GM18909 (cell line): ENCODE measurements around the gene MOSMO.
"Not testable (repeated sequence)": the region's sequence is repeated elsewhere in the genome, so short reads cannot be mapped to it uniquely, and the experiment has no call there.

ENCODE experiments used
- ATAC-seq: cut with Tn5 transposase; IDR thresholded peaks from one replicate; pipeline ENCODE4 v1.9.1; 2021; ENCODE audit warnings: mild to moderate bottlenecking; ENCODE audit not compliant: unreplicated experiment, poor library complexity

Gene MOSMO

GRCh38 chr16:22001591-22001990 lies 6.3 kb upstream of the MOSMO start:
- ATAC-seq: no peak

GRCh38 chr16:22002047-22002446 lies 5.9 kb upstream of the MOSMO start:
- ATAC-seq: not testable (repeated sequence)

DNA sequence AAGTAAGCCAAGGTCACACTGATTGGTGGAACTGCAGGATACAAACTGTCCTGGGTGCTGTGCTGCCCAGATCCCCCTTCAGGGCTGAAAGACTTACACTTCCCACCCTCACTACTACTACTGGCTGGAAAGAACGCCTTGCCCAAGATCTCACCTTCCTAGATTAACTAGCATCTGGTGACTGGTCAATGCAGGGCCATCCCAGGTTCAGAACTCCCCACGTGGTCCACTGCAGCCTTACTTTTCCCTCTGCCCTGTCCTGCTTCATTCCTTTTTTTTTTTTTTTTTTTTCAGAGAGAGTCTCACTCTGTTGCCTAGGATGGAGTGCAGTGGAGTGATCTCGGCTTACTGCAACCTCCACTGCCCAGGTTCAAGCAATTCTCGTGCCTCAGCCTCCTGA lies 4.7 kb upstream of the MOSMO start:
- ATAC-seq: no peak

DNA sequence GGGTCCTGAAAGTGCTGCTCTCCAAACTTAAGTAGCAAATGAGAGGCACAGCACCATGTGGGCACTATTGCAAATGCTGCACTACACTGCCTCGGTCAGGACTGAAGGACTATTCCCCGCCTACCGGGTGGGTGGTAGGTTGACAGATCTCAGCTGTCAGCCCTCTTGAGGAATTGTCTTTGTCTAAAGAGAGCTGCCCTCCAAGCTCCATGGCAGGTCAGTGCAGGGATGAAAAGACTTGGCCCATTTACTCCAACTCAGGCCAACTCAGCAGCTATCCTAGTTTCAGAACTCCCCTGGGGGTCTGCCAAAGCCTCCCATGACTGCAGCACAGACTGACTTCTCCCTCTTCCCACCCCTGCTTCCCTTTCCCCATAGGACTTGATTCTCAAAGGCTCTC lies 3.6 kb upstream of the MOSMO start:
- no peak for ATAC-seq

- ATAC-seq: no peak
Measured at GRCh38 chr16:22005746-22006145, 2.2 kb upstream of the MOSMO start.

DNA sequence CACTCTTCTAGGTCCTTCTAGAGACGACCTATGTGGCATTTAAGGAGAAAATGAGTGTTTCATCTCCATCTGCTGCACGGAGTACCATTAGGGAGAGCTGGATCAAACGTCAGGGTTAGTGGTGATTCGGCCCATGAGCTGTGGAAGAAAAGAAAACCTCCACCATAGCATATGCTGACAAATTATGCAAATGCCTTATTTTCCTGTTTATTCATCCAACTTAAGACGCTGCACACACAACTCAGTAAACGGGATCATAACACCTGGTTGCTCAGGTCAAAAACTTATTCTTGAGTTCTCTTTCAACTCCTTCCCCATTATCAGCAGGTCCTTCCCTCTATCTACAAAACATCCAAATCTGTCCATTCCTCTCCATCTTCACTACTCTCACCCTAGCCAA lies 1.3 kb upstream of the MOSMO start:
- no peak for ATAC-seq

DNA sequence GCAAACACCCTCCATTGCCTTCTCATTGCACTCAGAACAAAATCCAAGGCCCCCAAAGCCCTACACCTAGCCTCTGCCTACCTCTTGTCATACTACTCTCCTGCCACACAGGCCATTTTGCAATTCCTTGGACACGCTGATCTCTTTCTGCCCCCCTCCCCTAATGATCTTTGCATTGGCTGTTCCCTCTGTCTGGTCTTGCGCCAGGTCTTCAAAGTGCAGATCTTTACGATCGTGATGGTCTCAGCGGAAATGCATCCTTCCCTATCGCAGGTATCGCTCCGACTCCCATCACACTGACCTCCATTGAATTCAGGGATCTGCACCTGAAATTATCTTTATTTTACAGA lies 777 bp upstream of the MOSMO start:
- no peak for ATAC-seq

- peak; percentile 18 for ATAC-seq
Measured at GRCh38 chr16:22008215-22009059, 526 bp downstream of the MOSMO start.

DNA sequence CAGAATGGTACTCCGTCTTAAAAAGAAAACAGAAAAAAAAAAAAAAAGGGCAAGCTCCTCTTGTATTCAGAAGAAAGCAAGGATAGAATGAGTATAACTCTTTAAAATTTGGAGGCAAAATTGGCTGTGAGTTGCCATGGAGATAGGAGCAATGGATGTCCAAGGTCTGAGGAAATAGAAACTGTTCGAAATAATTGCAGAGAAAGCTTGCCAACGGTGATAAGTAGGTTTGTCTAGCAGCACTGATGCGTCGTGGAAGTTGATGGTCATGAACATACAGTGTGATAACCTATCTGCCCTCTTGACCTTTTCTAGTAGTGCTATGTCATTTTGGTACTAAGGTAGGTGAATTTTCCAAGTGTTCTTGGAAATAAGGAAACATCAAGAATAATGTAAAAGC lies 3.0 kb downstream of the MOSMO start:
- no peak for ATAC-seq

DNA sequence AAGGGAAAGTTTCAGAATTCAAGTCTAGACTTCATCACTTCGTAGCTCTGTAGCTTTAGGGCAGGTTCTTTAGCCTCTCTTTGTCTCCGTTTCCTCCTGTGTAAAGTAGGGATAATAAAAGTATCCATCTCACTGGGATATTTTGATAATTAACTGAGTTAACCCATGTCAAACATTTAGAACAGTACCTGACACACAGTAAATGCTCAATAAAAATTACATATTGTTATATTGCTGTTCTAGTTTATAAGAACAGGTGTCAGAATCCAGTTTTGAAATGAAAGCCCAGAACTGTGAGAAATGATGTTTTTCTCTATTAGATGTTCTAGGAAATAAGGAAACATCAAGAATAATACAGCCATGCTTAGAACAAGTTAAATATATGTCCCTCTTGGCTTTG lies 4.3 kb downstream of the MOSMO start:
- no peak for ATAC-seq

- ATAC-seq: no peak
Measured at GRCh38 chr16:22013486-22013885, 5.6 kb downstream of the MOSMO start.

DNA sequence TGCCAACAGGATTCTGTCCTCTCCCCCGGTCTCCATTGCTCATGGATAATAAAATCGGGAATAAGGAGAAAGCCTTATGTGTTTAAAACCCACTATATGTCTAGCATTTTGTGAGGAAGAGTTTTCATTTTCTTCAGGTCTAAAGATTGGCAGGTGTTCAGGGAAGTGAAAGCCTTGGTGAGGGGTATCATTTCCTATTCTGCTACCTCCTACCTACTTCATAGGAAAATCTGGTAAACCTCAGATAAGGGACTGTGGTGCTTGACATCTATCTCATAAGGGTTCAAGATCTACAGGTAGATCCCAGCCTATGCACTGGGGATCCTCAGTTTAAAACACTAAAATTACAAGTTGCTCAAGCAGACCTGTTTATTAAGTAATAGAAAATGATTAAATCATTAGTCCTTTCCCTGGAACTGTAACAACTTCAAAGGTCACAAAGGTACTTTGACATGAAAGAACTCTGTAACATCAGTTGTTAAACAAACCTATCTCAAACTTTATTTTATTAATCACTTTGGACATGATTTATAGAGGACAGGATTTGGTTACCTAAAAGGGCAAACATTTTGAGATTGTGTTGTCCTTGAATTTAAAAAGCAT lies 6.5 kb downstream of the MOSMO start:
- ATAC-seq: no peak

GRCh38 chr16:22016927-22017326 lies 9.0 kb downstream of the MOSMO start:
- no peak for ATAC-seq

GRCh38 chr16:22018559-22018958 lies 10.6 kb downstream of the MOSMO start:
- no peak for ATAC-seq

GRCh38 chr16:22022151-22022550 lies 14.2 kb downstream of the MOSMO start:
- no peak for ATAC-seq

DNA sequence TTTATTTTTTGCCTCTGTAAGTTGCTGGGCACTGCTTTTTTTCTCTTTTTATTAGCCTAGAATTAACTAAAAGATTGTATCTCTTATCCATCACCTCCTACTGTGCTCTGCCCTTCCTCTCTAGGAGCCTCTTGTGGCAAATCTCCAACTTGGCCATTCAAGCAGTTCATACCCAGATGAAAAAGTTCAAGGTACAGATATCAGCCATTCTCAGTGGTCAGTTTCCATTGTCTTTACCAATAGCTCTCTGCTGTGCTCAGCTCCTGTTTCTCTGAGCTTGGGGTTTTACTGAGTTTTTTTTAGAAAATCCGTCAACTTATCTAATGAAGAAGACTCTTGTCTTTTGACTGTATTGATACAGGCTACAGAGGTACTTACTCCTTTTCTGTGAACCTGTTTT lies 15.6 kb downstream of the MOSMO start:
- ATAC-seq: no peak

DNA sequence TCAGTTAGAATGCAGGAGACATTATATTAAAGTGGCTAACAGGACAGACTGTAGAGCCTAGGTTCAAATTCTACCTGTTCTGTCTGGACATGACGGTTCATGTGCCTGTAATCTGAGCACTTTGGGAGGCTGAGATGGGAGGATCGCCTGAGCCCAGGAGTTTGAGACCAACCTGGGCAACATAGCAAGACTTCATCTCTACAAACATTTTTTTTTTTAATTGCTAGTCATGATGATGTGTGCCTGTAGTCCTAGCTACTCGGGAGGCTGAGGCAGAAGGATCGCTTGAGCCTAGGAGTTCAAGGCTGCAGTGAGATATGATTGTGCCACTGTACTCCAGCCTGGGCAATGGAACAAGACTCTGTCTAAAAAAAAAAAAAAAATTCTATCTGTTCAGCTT lies 16.9 kb downstream of the MOSMO start:
- ATAC-seq: not testable (repeated sequence)

- ATAC-seq: no peak
Measured at GRCh38 chr16:22027633-22028032, 19.7 kb downstream of the MOSMO start.

DNA sequence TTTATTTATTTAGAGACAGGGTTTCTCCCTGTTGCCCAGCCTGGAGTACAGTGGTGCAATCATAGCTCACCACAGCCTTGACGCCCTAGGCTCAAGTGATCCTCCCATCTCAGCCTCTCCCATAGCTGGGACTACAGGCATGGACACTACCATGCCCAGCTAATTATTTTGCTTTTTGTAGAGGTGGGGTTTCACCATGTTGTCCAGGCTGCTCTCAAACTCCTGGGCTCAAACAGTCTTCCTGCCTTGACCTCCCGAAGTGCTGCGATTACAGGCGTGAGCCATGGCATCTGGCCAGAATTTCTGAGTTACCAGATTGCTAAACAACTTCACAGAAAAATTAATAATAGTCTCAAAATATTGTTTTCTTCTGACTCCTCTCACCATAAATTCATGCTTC lies 21.7 kb downstream of the MOSMO start:
- no peak for ATAC-seq

DNA sequence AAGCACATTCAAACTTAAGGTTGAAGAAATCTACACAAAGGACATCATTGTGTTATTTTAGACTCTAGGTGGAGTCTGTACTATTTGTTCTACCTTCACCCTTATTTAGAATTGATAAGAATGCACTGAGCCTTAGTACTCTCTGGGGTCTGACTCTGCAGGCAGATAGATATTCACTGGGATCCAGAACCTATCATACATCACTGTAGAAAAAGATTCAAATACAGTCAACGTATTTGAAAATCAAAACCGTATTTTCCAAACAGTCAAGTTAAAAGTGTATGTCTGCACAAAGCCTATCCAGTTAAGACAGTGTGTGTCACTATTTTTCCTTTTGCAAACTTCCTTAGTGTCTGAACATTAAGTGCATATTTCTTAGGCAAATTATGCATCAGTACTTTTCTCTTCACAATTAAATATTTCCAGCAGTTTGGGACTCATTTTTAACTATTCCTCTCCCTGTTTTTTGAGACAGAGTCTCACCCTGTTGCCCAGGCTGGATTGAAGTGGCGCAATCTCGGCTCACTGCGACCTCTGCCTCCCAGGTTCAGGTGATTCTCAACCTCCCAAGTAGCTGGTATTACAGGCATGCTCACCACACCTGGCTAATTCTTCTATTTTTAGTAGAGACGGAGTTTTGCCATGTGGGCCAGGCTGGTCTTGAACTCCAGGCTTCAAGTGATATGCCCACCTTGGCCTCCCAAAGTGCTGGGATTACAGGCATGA lies 22.3 kb downstream of the MOSMO start:
- no peak for ATAC-seq

DNA sequence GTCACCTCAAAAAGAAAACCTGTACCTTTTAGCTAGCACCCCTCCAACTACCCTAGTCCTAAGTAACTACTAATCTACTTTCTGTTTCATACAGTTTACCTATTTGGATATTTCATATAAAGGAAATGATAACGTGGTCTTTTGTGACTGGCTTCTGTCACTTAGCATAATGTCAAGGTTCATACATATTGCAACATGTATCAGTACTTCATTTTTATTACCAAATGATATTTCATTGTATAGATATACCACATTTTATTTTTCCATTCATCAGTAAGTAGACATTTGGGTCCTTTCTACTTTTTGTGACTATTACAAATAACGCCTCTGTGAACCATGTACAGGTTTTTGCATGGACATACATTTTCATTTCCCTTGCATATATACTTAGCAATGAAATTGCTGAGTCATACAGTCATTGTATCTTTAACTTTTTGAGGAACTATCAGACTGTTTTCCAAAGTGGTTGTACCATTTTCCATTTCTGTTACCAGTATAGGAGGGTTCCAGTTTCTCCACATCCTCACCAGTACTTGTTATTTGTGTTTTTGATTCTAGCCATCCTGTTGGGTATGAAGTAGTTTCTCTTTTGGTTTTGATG lies 23.7 kb downstream of the MOSMO start:
- ATAC-seq: no peak
